ENCODE data around the gene CFAP43. TPM values are rescaled to one million over a fixed set of nuclear protein-coding genes. Genes with fewer than 3 reads are reported as not detected.

The CFAP43 gene
- total and polyA plus RNA-seq, 2 experiments from 2014 or later = 0.57 to 0.83 TPM

DNA sequence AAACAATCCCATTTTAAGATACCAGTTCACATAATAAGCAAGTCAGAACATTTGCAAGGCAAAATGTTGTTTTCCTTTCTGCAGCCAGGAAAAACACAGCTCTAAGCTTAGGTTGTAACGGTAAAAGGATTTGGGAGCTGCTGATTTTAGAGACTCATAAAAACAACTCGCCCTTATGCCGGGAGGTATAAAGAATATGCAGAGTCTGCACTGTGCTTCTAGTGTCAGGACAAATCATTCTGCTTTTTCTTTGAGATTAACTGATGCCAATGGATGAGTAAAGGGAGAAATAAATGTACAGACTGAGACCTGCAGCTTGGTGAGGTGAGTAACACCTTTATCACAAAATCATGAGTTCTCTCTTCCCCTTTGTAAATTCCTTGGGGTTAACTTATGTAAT, 112.2 kb downstream of the CFAP43 start:
- Histone ChIP-seq H3K79me2 (no peaks in the 10 kb centered on the region), H3K9me2 (replicated peaks; ENCODE audit: insufficient read depth) (no peaks in the 10 kb centered on the region), H2AFZ (peak overlapping the region; percentile 87), H3K9me3 (ENCODE audit: low read depth) (no peaks in the 10 kb centered on the region), H3K4me2 (peak overlapping the region; percentile 82), H3K36me3 (replicated peaks; ENCODE audit: insufficient read depth, low read depth) (no peaks in the 10 kb centered on the region), H3K4me1 (ENCODE audit: insufficient read depth) (peaks cover 7% of the 10 kb centered on the region), H4K20me1 (ENCODE audit: insufficient read depth, poor library complexity, severe bottlenecking) (no peaks in the 10 kb centered on the region), H3K27me3 (no peaks in the 10 kb centered on the region), H3K27ac (peak overlapping the region; percentile 98), H3K4me3 (no peak overlapping the region)
- 39% methylated on average over 3 of the region's 3 CpGs for WGBS (ENCODE audit: low lambda C conversion rate, missing lambda C conversion rate)
- peak; percentile 8 for DNase-seq (ENCODE audit: low spot score)
- no peak for TF ChIP-seq EZH2 (IDR thresholded peaks at IDR 0.05; ENCODE audit: borderline replicate concordance)
- TF ChIP-seq EZH2phosphoT487 (IDR thresholded peaks at IDR 0.05; ENCODE audit: low read depth, severe bottlenecking, unreplicated experiment) = no peak
- TF ChIP-seq CTCF (IDR thresholded peaks at IDR 0.05; ENCODE audit: poor library complexity) = no peak

- Histone ChIP-seq H3K4me3 (no peak overlapping the region), H3K36me3 (replicated peaks; ENCODE audit: insufficient read depth, low read depth) (no peaks in the 10 kb centered on the region), H3K9me2 (replicated peaks; ENCODE audit: insufficient read depth) (no peaks in the 10 kb centered on the region), H3K9me3 (ENCODE audit: low read depth) (no peaks in the 10 kb centered on the region), H4K20me1 (ENCODE audit: insufficient read depth, poor library complexity, severe bottlenecking) (no peaks in the 10 kb centered on the region), H3K4me2 (no peak overlapping the region), H3K27me3 (no peaks in the 10 kb centered on the region), H3K4me1 (ENCODE audit: insufficient read depth) (peaks cover 7% of the 10 kb centered on the region), H3K27ac (peak overlapping the region; percentile 41), H3K79me2 (no peaks in the 10 kb centered on the region), H2AFZ (no peak overlapping the region)
- 79% methylated on average over 4 of the region's 4 CpGs for WGBS (ENCODE audit: low lambda C conversion rate, missing lambda C conversion rate)
- DNase-seq (ENCODE audit: low spot score) = peak; percentile 14
- TF ChIP-seq CTCF (IDR thresholded peaks at IDR 0.05; ENCODE audit: poor library complexity) (no peak), EZH2 (IDR thresholded peaks at IDR 0.05; ENCODE audit: borderline replicate concordance) (no peak), EZH2phosphoT487 (IDR thresholded peaks at IDR 0.05; ENCODE audit: low read depth, severe bottlenecking, unreplicated experiment) (no peak)
Measured at GRCh38 chr10:104117839-104118323, 114.3 kb downstream of the CFAP43 start.

GRCh38 chr10:104113376-104113956, 118.7 kb downstream of the CFAP43 start:
- DNase-seq (ENCODE audit: low spot score) = no peak
- TF ChIP-seq EZH2phosphoT487 (IDR thresholded peaks at IDR 0.05; ENCODE audit: low read depth, severe bottlenecking, unreplicated experiment) (no peak), EZH2 (IDR thresholded peaks at IDR 0.05; ENCODE audit: borderline replicate concordance) (no peak), CTCF (IDR thresholded peaks at IDR 0.05; ENCODE audit: poor library complexity) (no peak)
- Histone ChIP-seq H4K20me1 (ENCODE audit: insufficient read depth, poor library complexity, severe bottlenecking) (no peaks in the 10 kb centered on the region), H3K4me2 (no peak overlapping the region), H3K4me1 (ENCODE audit: insufficient read depth) (no peaks in the 10 kb centered on the region), H3K4me3 (no peak overlapping the region), H2AFZ (no peak overlapping the region), H3K36me3 (replicated peaks; ENCODE audit: insufficient read depth, low read depth) (no peaks in the 10 kb centered on the region), H3K9me2 (replicated peaks; ENCODE audit: insufficient read depth) (no peaks in the 10 kb centered on the region), H3K27me3 (no peaks in the 10 kb centered on the region), H3K27ac (no peak overlapping the region), H3K9me3 (ENCODE audit: low read depth) (no peaks in the 10 kb centered on the region), H3K79me2 (no peaks in the 10 kb centered on the region)
- WGBS (ENCODE audit: low lambda C conversion rate, missing lambda C conversion rate) = 84% methylated on average over 1 of the region's 1 CpG

Data from hepatocyte (in vitro differentiated cells).